DMS 273 (cell line): Measurements from ENCODE around the gene PTPRN2.

Experiments used
- DNase-seq: peaks from one replicate; lab custom pipeline; 2025; ENCODE audit not compliant: unreplicated experiment; lab: John Stamatoyannopoulos, UW

PTPRN2 gene

DNA sequence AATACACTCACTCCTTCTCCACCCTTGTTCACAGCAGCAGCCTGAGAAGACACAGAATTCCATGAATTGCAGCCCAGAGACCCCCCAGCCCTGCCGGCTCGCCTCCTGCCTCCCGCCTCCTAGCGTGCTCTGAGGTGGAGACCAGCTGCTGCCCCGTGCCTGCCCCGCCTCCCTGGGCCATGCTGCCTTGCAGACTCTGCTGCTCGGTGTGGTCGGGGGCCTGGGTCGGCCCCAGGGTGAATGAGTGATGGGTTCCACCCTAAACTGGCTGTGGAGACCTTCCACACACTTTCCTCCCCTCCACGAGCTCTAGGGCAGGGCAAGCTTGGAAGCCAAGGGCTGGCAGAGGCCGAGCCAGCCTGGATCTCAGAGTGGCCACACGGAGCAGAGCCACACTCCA is 771.5 kb downstream of the PTPRN2 start:
- DNase-seq = peak; percentile 10

DNA sequence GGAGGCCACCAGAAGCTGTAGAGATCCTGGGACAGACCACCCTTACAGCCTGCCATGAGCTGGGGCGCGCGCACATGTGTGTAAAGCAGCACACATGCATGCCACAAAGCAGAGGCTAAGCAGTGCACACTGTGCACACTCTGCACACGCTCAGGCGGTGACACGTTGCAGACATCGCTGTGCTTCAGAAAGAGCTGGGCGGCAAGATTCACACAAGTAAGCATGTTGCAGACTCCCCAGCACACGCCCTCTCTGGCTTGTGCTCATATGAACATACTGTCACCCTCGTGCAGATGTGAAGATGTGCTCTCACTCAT is 772.0 kb downstream of the PTPRN2 start:
- no peak for DNase-seq

DNA sequence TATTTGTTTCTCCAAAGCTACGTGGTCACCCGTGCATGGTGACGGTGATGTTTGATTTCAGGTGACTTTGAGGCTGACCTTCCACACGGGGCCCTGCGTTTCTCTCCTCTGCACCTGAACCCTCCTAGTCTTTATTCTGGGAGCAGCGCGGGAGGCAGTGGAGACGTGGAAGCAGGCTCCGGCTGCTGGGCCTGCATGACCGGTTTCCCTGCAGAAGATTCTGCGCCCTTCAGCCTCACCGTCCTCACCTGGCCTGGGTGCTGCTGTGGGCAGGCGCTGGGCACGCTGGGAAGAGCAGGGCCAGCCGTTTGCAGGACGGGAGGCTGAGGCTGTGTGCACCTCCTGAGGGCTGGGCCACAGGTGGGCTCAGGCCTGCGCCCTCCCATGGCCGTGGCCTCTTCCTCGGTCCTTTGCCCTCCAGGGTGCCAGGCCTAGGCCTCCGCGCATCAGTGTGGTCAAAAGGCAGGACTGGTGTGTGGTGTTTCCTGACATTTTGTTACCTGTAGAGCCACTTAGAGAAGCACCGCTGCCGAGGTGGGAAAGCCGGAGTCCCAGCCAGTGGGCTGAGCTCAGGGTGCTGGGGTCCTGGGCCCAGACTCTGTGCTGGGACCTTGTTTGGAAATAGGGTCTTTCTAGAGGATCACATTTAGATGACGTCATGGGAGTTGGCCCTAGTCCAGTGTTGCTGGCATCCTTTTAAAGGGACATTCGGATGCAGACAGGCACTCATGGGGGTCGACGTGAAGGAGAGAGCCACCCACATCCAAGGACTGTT is 772.5 kb downstream of the PTPRN2 start:
- DNase-seq = no peak

DNA sequence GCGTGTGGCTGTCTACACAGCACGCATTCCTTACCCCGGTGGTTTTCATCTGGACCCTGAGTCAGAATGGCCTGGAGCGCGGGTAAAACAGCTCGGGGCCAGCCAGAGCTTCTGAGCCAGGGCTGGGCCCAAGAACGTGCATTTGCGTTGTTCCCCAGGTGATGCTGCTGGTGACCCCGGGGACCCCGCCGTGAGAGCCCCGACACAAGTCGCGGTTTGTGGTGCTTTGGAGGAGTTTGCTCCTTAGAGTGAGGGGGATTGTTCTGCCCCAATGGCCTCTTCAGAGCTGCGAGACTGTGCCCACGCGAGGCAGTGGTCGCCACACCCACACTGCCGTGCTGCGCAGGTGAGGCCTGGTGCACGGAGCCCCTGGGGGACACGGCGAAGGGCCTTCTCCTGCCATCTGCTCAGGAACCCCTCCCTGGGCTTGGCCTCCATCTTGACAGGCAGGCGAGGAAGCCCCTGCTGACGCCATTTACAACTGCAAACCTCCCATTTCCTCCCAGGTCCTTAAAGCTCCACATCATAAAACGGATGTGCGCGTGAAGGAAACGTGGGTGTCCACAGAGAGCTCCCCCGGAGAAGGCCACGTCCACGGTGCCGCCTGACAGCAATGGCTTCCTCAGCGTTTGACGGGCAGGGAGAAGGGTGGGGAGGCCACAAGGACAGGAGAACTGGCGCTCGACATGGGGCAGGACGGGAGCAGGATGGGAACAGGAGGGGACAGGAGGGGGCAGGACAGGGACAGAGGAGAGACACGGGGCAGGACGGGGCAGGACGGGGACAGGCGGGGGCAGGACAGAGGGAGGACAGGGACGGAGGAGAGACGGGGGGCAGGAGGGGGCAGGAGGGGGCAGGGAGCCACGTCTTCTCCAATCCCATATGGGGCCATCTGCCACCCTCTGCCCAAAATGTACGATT is 773.6 kb downstream of the PTPRN2 start:
- DNase-seq = no peak

DNA sequence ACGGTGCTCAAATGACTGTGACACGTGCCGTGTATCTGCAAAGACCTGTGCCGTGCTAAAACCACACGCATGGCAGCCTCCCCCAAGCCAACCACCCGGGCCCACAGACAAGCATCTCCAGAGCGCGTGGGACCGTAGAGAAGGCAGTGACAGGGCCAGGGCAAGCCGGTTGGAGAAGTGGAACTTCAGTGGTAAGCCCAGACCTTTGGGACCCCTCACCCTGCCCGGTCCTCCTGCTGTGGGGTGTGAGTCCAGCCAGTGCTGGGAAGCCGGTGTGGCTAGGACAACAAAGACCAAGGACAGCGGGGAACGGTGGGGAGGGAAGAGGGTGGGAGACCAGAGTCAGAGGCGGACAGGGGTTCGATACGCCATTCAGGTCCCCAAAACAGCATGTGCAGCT is 774.6 kb downstream of the PTPRN2 start:
- DNase-seq = no peak

DNA sequence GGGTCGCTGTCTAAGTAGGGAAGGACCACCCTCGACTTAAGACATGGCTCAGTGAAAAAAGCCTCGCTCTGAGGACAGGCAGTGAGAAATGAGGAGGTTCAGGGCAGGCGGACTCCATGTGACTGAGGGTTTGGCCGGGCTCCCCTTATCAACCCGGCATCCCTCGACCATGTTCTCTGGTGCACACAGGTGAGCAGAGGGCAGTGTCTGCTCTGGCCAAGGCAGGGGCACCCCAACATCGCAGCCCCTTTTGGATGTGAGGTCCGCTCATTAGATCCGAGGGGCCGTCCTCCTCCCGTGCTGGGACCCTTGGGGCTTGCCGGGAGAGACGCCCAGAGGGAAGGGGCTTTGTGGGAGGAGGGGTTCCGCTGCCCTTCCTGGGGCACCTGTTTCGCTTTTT is 775.7 kb downstream of the PTPRN2 start:
- DNase-seq = no peak

DNA sequence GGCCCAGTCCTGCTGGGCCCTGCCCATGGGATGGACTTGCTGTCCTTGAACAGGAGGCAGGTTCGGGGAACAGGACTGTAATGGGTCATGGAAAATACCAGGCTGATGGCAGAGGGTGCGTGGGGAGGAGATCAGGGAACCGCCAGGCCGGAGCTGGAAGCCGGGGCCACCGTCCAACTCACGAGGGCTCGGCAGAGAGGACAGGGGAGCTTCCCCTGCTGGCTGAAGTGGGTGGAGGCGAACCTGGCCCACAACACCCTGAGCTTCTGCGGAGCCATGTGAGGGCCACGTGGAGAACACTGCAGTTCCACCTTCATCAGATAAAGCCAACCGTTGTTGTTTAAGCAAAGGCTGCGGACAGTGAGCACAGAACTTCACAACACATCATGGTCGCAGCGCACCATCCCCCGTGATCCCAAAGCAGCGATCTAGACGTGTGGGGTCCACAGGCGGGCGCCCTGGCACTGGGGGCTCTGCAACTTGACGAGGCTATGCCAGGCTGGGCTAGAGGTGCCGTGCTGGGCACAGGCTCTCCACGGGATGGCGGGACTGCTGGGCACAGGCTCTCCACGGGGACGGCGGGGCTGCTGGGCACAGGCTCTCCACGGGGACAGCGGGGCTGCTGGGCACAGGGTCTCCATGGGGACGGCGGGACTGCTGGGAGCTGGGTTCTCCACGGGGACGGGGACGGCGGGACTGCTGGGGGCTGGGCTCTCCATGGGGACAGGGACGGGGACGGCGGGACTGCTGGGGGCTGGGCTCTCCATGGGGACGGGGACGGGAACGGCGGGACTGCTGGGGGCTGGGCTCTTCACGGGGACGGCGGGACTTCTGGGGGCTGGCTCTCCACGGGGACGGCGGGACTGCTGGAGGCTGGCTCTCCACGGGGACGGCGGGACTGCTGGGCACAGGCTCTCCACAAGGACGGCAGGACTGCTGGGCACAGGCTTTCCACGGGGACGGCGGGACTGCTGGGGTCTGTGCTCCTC is 777.5 kb downstream of the PTPRN2 start:
- DNase-seq = no peak

DNA sequence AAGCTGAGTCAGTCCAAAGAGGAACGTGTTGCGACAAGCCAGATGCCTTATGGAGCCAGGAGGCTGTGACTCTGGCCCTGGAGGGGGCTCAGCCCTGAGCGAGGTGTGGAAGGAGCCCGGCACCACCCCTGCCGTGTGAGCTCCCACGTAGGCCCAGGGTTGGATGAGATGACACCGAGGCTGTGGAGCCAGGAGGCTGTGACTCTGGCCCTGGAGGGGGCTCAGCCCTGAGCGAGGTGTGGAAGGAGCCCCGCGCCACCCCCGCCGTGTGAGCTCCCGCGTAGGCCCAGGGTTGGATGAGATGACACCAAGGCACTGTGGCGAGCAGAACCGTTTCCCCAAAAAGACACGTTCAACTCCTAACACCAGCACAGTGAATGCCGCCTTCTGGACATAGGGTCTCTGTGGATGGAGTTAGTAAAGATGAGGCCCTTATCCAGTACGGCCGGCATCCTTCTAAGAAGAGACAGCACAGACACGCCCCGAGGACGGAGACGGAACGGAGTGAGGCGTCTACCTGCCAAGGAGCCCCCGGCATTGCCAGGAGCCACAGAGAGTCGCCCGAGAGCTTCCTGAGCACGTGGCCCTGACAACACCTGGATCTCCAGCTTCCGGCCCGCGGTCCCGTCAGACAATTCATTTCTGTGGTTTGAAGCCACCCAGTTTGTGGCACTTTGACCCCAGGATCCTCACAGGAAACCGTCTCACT is 778.3 kb downstream of the PTPRN2 start:
- no peak for DNase-seq

DNA sequence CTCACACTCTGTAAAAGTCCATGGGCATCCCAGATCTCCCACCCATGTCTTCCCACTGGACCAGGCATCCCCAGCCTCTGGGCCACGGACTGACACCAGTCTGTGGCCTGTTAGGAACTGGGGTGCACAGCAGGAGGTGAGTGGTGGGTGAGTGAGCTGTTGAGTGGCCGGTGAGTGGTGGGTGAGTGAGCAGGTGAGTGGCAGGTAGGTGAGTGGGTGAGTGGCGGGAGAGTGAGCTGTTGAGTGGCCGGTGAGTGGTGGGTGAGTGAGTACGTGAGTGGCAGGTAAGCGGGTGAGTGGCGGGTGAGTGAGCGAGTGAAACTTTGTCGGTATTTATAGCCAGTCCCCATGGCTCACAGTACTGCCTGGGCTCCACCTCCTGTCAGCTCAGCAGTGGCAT is 779.6 kb downstream of the PTPRN2 start:
- DNase-seq = no peak

DNA sequence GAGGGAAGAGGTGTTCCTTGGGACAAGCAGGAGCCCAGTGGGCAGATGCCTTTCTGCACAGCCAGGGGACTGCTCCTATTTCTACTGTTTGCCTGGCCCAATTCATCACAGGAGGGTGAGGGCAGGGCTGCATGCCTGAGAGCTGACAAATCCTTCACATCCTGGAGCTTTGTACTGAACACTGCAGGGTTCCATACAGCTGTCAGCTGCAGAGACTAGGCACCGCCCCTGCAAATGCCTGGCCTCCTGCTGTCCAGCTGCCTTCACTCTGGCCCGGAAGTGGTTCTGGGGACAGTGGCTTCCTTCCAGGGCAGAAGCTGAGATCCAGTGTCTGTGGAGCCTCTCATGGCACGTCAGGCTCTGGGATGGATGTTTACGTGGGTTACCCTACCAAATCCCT is 780.1 kb downstream of the PTPRN2 start:
- no peak for DNase-seq

DNA sequence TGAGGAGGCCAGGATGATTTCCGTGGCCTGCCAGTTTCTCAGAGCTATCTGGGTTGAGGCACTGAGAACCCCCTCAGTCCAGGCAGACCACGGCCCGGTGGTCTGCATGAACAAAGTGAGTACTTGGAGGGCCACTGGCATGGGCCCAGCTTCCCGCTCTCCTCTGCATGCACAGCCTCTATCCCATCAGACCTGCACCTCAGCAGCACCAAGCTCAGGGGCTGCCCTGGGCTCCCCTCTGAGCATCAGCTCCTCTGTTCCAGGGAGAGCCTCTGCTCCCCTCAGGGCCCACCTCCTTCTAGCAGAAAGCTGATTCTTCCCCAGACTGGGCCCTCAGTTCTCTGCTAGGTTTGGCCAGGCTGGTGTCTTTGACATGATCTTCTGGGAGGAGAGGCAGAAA is 780.9 kb downstream of the PTPRN2 start:
- no peak for DNase-seq

DNA sequence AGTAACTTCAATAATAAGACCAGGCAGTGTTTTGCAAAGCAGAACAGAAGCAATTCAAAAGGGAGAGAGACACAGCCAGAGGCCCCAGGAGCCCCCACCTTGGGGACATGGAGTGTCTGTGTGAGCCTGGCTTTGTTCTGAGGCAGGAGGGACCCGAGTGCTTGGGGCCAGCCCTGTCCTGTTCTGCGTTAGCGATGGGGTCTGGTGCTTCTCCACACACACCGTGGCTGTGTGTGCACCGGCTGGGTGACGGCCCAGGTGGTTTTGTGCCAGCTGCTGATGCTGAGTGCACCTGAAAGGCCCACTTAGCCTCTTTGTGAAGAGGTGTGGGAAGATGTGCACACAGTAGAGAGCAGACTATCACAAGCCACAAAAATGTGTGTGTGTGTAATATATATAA is 781.9 kb downstream of the PTPRN2 start:
- DNase-seq = no peak

DNA sequence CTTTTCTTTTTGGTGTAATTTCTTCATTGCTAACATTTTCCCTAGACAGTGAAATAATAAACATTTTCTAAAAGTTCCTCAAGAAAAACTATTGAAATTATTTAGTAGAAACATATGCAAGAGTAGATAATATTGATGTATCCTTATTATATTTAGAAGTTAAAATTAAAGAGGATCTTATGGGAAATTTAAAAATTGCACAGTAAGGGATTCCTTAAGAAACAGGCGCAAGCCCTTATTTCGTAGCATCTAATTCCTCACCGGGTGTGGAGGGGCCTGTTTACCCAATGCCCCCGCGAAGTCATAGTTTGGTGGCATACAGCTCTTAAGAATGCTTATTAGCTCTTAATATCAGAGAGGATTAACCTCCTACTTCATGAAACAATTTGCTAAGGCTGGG is 783.7 kb downstream of the PTPRN2 start:
- DNase-seq = no peak

DNA sequence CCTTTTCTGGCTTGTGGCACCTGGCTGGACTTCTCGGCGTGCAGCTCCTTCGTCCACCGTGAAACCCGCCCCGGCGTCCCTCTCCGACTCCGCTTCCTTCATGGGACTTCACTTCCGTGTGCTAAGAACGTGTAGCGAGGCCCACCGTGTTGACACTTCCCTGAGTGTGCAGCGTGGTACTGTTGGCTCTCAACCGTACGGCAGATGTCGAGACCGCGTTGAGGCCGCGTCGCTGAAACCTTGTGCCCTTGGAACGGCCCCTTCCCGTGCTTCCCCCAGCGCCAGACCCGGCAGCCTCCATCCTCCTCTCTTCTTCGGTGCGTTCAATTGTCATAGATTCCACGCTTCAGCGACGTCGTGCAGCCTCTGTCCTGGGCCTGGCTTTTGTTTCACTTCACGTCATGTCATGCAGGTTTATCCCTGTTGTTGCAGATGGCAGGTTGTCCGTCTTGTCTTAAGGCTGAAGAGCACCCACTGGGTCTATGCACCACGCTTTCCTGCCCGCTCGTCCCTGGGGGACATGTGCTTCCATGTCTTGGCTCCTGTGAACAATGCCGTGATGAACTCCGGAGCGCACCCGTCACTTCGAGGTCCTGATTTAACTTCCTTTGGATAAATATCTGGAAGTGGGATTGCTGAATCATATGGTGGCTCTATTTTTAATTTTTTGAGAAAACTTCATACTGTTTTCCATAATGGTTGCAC is 785.5 kb downstream of the PTPRN2 start:
- no peak for DNase-seq

DNA sequence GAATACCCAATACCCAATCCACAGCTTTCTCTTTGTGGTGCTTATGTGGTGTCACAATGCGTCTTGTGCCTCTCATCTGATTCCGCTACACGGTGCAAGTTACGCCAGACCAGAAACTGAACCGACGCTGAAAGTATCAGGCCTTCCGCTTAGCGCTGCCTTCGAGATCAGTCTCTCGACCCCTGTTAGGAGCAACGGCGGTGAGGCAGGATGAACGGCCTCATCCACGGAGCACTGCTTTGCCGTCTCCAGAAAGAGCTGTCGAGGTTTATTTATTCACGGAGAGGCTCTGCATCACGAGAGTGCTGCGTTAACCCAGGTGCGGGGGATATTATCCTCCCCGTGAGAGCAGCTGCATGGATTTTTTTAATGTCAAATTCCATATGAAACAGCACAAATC is 786.5 kb downstream of the PTPRN2 start:
- DNase-seq = no peak

DNA sequence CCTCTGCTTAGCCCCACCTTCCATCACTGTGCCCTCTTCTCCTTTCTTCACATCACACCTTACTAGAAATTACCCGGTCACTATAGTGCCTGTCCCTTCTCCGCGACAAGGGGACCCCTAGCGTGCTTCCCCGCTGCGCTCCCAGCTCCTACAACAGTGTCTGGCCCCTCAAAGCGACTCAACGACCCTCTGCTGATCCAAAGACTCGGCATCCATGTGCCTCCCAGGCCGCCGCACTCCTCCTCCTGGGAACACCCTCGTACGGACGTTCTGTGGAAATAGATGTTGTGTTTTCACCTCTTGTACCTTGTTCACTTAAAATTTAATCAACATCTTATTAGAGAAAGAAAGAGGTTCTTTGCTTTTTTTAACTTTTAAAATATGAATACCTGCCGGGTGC is 787.3 kb downstream of the PTPRN2 start:
- no peak for DNase-seq

DNA sequence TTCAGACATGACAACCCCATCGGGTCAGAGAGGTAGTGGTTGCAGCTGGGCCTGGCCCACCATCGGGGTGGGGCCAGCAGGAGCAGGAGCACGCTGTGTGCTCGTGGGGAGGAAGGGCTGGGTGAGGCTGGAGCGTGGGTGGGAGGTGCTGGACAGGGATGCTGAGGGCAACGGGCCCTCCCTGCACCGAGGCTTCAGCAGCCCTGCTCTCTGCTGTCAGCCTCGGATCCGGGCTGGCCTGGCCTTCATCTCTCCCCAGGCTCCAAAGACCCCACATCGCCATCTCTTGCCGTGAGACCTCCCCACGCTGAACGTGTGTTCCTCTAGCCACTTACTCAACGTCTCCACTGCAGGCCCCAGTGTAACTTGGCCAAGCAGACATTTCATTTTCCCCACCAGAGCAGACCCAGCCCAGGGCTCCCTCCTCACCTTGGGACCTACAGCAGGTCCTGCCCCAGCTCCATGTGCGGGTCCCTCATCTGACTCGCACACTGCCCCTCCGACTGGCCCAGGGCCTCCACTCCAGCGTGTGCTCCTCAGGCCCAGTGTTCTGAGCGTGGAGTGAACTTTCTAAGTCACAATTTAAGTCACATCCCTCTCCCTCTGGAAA is 788.4 kb downstream of the PTPRN2 start:
- DNase-seq = no peak

DNA sequence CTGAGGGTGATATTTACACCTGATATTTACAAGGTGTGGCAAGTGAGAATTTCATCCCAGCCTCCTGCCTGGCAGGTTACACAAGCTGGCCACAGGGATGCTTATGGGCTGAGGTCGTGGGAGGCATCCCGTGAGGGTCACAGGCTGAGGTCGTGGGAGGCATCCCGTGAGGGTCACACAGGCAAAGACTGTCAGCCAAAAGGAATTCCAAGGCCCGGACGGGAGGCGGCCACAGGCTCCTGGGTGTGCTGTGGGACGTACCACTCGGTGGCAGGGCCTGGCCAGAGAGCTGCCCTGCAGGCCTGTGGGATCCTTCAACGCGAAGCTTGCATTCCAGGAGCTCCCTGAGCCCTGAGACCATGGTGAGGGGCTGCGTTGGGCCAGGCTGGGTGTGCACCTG is 790.3 kb downstream of the PTPRN2 start:
- DNase-seq = no peak

DNA sequence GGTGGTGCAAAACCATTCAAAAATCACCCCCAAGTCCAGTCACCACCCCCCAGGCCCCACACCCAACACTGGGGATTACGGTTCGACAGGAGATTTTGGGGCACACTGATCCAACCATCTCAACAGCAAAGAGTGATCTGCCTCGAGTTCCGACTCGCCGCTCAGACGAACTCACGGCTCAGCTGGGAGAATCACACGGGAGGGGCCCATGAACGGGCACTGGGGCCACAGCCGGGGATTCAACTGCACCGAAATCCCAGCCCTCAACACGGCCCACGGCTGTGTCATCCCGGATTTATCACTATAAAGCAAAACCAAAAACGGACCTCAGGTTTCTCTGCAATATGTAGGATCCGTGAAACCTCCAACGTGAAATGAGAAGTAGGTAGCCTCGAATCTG is 790.8 kb downstream of the PTPRN2 start:
- no peak for DNase-seq

DNA sequence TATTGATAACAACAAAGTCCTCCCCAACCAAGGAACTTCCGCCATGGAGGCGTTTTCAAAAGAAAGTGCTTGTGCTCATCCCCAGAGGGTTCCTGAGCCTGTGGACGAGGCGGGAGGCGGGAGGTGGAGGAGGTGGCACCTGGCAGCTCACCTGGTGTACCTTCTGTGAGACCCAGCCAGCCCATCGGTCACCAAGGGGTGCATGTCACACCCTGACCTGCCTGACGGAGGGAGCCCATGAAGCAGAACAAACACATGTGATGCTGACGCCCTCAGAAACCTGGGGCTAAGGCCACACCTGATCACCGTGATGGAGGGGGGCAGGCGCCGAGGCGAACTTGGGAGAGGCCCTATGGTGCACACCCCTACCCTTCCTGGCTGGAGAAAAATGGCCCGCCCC is 792.0 kb downstream of the PTPRN2 start:
- DNase-seq = no peak
